ENCODE data around the gene TBC1D9. TPM values are rescaled to one million over a fixed set of nuclear protein-coding genes. Genes with fewer than 3 reads are reported as not detected.

The TBC1D9 gene
- polyA plus RNA-seq, 2 of the 4 experiments (the other 2 are of a cell fraction) = 5.6 to 11.8 TPM

DNA sequence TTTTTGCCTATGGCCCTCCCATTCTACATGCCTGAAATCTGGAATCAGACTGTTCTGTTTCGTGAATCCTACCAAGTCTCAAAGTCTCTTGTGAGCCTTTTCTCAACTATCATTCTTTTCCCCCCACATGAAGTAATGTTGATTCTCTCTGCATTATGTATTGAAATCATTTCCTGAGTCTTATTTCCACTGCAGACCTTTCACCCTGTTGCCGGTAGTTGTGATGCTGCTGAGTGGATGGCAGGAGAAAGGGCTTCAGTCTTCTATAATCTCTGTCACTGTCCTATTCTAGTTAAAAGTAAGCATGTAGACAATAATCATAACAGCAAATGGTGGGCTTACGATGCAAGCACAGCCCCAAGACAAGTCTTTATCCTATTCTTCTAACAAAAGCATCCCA lies 75.0 kb downstream of the TBC1D9 start:
- ChIA-PET CTCF (no interaction called here), POLR2A (no interaction called here)
- no peak overlapping the region for H3K4me3 ChIP-seq
- TF ChIP-seq, protein P1, sequence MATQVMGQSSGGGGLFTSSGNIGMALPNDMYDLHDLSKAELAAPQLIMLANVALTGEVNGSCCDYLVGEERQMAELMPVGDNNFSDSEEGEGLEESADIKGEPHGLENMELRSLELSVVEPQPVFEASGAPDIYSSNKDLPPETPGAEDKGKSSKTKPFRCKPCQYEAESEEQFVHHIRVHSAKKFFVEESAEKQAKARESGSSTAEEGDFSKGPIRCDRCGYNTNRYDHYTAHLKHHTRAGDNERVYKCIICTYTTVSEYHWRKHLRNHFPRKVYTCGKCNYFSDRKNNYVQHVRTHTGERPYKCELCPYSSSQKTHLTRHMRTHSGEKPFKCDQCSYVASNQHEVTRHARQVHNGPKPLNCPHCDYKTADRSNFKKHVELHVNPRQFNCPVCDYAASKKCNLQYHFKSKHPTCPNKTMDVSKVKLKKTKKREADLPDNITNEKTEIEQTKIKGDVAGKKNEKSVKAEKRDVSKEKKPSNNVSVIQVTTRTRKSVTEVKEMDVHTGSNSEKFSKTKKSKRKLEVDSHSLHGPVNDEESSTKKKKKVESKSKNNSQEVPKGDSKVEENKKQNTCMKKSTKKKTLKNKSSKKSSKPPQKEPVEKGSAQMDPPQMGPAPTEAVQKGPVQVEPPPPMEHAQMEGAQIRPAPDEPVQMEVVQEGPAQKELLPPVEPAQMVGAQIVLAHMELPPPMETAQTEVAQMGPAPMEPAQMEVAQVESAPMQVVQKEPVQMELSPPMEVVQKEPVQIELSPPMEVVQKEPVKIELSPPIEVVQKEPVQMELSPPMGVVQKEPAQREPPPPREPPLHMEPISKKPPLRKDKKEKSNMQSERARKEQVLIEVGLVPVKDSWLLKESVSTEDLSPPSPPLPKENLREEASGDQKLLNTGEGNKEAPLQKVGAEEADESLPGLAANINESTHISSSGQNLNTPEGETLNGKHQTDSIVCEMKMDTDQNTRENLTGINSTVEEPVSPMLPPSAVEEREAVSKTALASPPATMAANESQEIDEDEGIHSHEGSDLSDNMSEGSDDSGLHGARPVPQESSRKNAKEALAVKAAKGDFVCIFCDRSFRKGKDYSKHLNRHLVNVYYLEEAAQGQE (IDR thresholded peaks at IDR 0.05) = no peak
- TF ChIP-seq USF2 (IDR thresholded peaks at IDR 0.05) = no peak
- H3K4me1 ChIP-seq = no peaks in the 10 kb centered on the region
- H3K27ac ChIP-seq = no peak overlapping the region
- WGBS (ENCODE audit: missing lambda C conversion rate) = 96% methylated on average over 3 of the region's 3 CpGs
- DNase-seq (ENCODE audit: low read depth in 1 of 2, low spot score in 1 of 2) (no peak), ATAC-seq (no peak), FAIRE-seq (no peak)
- H3K9me3 ChIP-seq = no peaks in the 10 kb centered on the region
- H3K4me2 ChIP-seq = no peak overlapping the region

GRCh38 chr4:140680686-140681085 lies 75.5 kb downstream of the TBC1D9 start:
- Histone ChIP-seq H3K27ac (no peak overlapping the region), H3K4me1 (no peaks in the 10 kb centered on the region), H3K4me2 (no peak overlapping the region), H3K4me3 (no peak overlapping the region), H3K9me3 (no peaks in the 10 kb centered on the region)
- ATAC-seq (no peak), FAIRE-seq (no peak), DNase-seq (ENCODE audit: low read depth in 1 of 2, low spot score in 1 of 2) (no peak)
- ChIA-PET POLR2A (no interaction called here), CTCF (no interaction called here)
- WGBS (ENCODE audit: missing lambda C conversion rate) = 100% methylated on average over 1 of the region's 1 CpG
- no peak for TF ChIP-seq SREBF2 (IDR thresholded peaks at IDR 0.05)
- TF ChIP-seq EHMT2 (IDR thresholded peaks at IDR 0.05; ENCODE audit: low read depth) = no peak
- TF ChIP-seq, protein P2, sequence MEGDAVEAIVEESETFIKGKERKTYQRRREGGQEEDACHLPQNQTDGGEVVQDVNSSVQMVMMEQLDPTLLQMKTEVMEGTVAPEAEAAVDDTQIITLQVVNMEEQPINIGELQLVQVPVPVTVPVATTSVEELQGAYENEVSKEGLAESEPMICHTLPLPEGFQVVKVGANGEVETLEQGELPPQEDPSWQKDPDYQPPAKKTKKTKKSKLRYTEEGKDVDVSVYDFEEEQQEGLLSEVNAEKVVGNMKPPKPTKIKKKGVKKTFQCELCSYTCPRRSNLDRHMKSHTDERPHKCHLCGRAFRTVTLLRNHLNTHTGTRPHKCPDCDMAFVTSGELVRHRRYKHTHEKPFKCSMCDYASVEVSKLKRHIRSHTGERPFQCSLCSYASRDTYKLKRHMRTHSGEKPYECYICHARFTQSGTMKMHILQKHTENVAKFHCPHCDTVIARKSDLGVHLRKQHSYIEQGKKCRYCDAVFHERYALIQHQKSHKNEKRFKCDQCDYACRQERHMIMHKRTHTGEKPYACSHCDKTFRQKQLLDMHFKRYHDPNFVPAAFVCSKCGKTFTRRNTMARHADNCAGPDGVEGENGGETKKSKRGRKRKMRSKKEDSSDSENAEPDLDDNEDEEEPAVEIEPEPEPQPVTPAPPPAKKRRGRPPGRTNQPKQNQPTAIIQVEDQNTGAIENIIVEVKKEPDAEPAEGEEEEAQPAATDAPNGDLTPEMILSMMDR (IDR thresholded peaks at IDR 0.05) = no peak
- no peak for TF ChIP-seq CEBPB (IDR thresholded peaks at IDR 0.05)
- no peak for TF ChIP-seq MYC (IDR thresholded peaks at IDR 0.05; ENCODE audit: borderline replicate concordance, low read length)
- no peak for TF ChIP-seq EHF (CRISPR knock-in tag; IDR thresholded peaks at IDR 0.05)
- no peak for TF ChIP-seq PBX3 (IDR thresholded peaks at IDR 0.05)

- CTCF ChIA-PET = no interaction called here
Observed at GRCh38 chr4:140679576-140679975, 76.6 kb downstream of the TBC1D9 start.

GRCh38 chr4:140675599-140676231 lies 80.5 kb downstream of the TBC1D9 start:
- no peak for FAIRE-seq
- Histone ChIP-seq H3K4me2 (no peak overlapping the region), H3K9me3 (no peaks in the 10 kb centered on the region), H3K27ac (no peak overlapping the region), H3K4me3 (no peak overlapping the region), H3K4me1 (no peaks in the 10 kb centered on the region)
- 87% methylated on average over 4 of the region's 4 CpGs for WGBS (ENCODE audit: missing lambda C conversion rate)
- CTCF ChIA-PET = interaction anchor here (1.3 kb wide), 1 partner anchor 175 kb away, joined by 3 read pairs; no protein-coding TSS in a partner anchor
- no peak for DNase-seq (ENCODE audit: low read depth in 1 of 2, low spot score in 1 of 2)
- ATAC-seq = no peak
- POLR2A ChIA-PET = no interaction called here
- TF ChIP-seq, protein P3, sequence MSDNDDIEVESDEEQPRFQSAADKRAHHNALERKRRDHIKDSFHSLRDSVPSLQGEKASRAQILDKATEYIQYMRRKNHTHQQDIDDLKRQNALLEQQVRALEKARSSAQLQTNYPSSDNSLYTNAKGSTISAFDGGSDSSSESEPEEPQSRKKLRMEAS (IDR thresholded peaks at IDR 0.05) = no peak
- TF ChIP-seq PHF8 (IDR thresholded peaks at IDR 0.05; ENCODE audit: borderline replicate concordance, low read depth) = no peak
- no peak for TF ChIP-seq NR3C1 (IDR thresholded peaks at IDR 0.05)
- TF ChIP-seq KDM1A (IDR thresholded peaks at IDR 0.05; ENCODE audit: low read depth) = no peak
- TF ChIP-seq, protein P4, sequence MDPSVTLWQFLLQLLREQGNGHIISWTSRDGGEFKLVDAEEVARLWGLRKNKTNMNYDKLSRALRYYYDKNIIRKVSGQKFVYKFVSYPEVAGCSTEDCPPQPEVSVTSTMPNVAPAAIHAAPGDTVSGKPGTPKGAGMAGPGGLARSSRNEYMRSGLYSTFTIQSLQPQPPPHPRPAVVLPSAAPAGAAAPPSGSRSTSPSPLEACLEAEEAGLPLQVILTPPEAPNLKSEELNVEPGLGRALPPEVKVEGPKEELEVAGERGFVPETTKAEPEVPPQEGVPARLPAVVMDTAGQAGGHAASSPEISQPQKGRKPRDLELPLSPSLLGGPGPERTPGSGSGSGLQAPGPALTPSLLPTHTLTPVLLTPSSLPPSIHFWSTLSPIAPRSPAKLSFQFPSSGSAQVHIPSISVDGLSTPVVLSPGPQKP (IDR thresholded peaks at IDR 0.05; ENCODE audit: low read depth, low read length) = no peak
- TF ChIP-seq, protein P1 (IDR thresholded peaks at IDR 0.05) = no peak
- no peak for TF ChIP-seq CBX2 (IDR thresholded peaks at IDR 0.05; ENCODE audit: borderline replicate concordance, low read depth)
- TF ChIP-seq ZFP36 (IDR thresholded peaks at IDR 0.05; ENCODE audit: borderline replicate concordance, partially characterized antibody) = no peak

More at GRCh38 chr4:140679576-140679975, 76.6 kb downstream of the TBC1D9 start:
- no peak overlapping the region for H3K27ac ChIP-seq
- 94% methylated on average over 3 of the region's 3 CpGs for WGBS (ENCODE audit: missing lambda C conversion rate)
- TF ChIP-seq JUNB (IDR thresholded peaks at IDR 0.05) = no peak
- DNase-seq (ENCODE audit: low read depth in 1 of 2, low spot score in 1 of 2) = no peak
- no peaks in the 10 kb centered on the region for H3K9me3 ChIP-seq
- no peaks in the 10 kb centered on the region for H3K4me1 ChIP-seq
- FAIRE-seq = no peak
- POLR2A ChIA-PET = no interaction called here
- no peak for ATAC-seq
- H3K4me3 ChIP-seq = no peak overlapping the region
- no peak overlapping the region for H3K4me2 ChIP-seq
